ENCODE results near the gene ZNF836.

GRCh38 chr19:52120286-52120685 is 51.1 kb downstream of the ZNF836 start:
- TF ChIP-seq POLR2A (IDR thresholded peaks at IDR 0.05) = no peak
- TF ChIP-seq, protein P1, sequence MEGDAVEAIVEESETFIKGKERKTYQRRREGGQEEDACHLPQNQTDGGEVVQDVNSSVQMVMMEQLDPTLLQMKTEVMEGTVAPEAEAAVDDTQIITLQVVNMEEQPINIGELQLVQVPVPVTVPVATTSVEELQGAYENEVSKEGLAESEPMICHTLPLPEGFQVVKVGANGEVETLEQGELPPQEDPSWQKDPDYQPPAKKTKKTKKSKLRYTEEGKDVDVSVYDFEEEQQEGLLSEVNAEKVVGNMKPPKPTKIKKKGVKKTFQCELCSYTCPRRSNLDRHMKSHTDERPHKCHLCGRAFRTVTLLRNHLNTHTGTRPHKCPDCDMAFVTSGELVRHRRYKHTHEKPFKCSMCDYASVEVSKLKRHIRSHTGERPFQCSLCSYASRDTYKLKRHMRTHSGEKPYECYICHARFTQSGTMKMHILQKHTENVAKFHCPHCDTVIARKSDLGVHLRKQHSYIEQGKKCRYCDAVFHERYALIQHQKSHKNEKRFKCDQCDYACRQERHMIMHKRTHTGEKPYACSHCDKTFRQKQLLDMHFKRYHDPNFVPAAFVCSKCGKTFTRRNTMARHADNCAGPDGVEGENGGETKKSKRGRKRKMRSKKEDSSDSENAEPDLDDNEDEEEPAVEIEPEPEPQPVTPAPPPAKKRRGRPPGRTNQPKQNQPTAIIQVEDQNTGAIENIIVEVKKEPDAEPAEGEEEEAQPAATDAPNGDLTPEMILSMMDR (IDR thresholded peaks at IDR 0.05) = no peak

Measured in transverse colon (tissue), 3 donors.